ENCODE data around the gene LRRC43. TPM values are rescaled to one million over a fixed set of nuclear protein-coding genes. Genes with fewer than 3 reads are reported as not detected.
"Not testable (repeated sequence)": the region's sequence is repeated elsewhere in the genome, so short reads cannot be mapped to it uniquely, and the experiment has no call there.

The LRRC43 gene
- total and polyA plus RNA-seq, 4 donors: not detected

GRCh38 chr12:122166422-122167349 lies 16.2 kb upstream of the LRRC43 start:
- H3K36me3 ChIP-seq (ENCODE audit: control insufficient read depth in 1 of 2, insufficient read depth in 2 of 2, low read length in 1 of 2): no peaks in the 10 kb centered on the region
- no peaks in the 10 kb centered on the region for H3K4me1 ChIP-seq (ENCODE audit: control insufficient read depth in 1 of 2, insufficient read depth in 2 of 2, low read length in 2 of 2)
- intact Hi-C loops (cut with DNase I): no loop called here
- no peak overlapping the region for H3K4me3 ChIP-seq (ENCODE audit: low read length in 2 of 2)
- no peaks in the 10 kb centered on the region for H3K9me3 ChIP-seq (ENCODE audit: control insufficient read depth, low read length)
- DNase-seq (no peak), ATAC-seq (ENCODE audit: low FRiP score) (no peak)
- H3K27me3 ChIP-seq (ENCODE audit: control insufficient read depth in 1 of 2, insufficient read depth in 2 of 2, low read length in 1 of 2): no peaks in the 10 kb centered on the region
- H3K27ac ChIP-seq (ENCODE audit: low read depth in 1 of 2, low read length in 2 of 2): no peak overlapping the region
- 79 to 80% methylated on average over 22 of the region's 22 CpGs for WGBS, 2 donors

GRCh38 chr12:122167356-122167925 lies 15.5 kb upstream of the LRRC43 start:
- no peaks in the 10 kb centered on the region for H3K4me1 ChIP-seq (ENCODE audit: control insufficient read depth in 1 of 2, insufficient read depth in 2 of 2, low read length in 2 of 2)
- H3K27me3 ChIP-seq (ENCODE audit: control insufficient read depth in 1 of 2, insufficient read depth in 2 of 2, low read length in 1 of 2): no peaks in the 10 kb centered on the region
- H3K27ac ChIP-seq (ENCODE audit: low read depth in 1 of 2, low read length in 2 of 2): no peak overlapping the region
- intact Hi-C loops (cut with DNase I): no loop called here
- no peaks in the 10 kb centered on the region for H3K36me3 ChIP-seq (ENCODE audit: control insufficient read depth in 1 of 2, insufficient read depth in 2 of 2, low read length in 1 of 2)
- 86 to 93% methylated on average over 10 of the region's 10 CpGs for WGBS, 2 donors
- ATAC-seq (ENCODE audit: low FRiP score) (no peak), DNase-seq (no peak)
- no peaks in the 10 kb centered on the region for H3K9me3 ChIP-seq (ENCODE audit: control insufficient read depth, low read length)
- H3K4me3 ChIP-seq (ENCODE audit: low read length in 2 of 2): no peak overlapping the region

- Histone ChIP-seq H3K4me3 (ENCODE audit: low read length in 2 of 2) (no peak overlapping the region), H3K36me3 (ENCODE audit: control insufficient read depth in 1 of 2, insufficient read depth in 2 of 2, low read length in 1 of 2) (no peaks in the 10 kb centered on the region), H3K9me3 (ENCODE audit: control insufficient read depth, low read length) (no peaks in the 10 kb centered on the region), H3K27me3 (ENCODE audit: control insufficient read depth in 1 of 2, insufficient read depth in 2 of 2, low read length in 1 of 2) (no peaks in the 10 kb centered on the region), H3K27ac (ENCODE audit: low read depth in 1 of 2, low read length in 2 of 2) (no peak overlapping the region), H3K4me1 (ENCODE audit: control insufficient read depth in 1 of 2, insufficient read depth in 2 of 2, low read length in 2 of 2) (no peaks in the 10 kb centered on the region)
- intact Hi-C loops (cut with DNase I): no loop called here
- no peak for DNase-seq
- 88 to 90% methylated on average over 3 of the region's 3 CpGs for WGBS, 2 donors
- no peak for ATAC-seq (ENCODE audit: low FRiP score)
These were observed 14.4 kb upstream of the LRRC43 start for GRCh38 chr12:122168492-122168891.

- intact Hi-C loops (cut with DNase I): no loop called here
- no peak overlapping the region for H3K4me3 ChIP-seq (ENCODE audit: low read length in 2 of 2)
- WGBS, 2 donors: 87 to 94% methylated on average over 5 of the region's 5 CpGs
- no peaks in the 10 kb centered on the region for H3K36me3 ChIP-seq (ENCODE audit: control insufficient read depth in 1 of 2, insufficient read depth in 2 of 2, low read length in 1 of 2)
- no peak for ATAC-seq (ENCODE audit: low FRiP score)
- DNase-seq: no peak
- no peaks in the 10 kb centered on the region for H3K4me1 ChIP-seq (ENCODE audit: control insufficient read depth in 1 of 2, insufficient read depth in 2 of 2, low read length in 2 of 2)
- no peaks in the 10 kb centered on the region for H3K27me3 ChIP-seq (ENCODE audit: control insufficient read depth in 1 of 2, insufficient read depth in 2 of 2, low read length in 1 of 2)
- H3K9me3 ChIP-seq (ENCODE audit: control insufficient read depth, low read length): no peaks in the 10 kb centered on the region
- no peak overlapping the region for H3K27ac ChIP-seq (ENCODE audit: low read depth in 1 of 2, low read length in 2 of 2)
These were observed 11.5 kb upstream of the LRRC43 start for GRCh38 chr12:122171399-122171798.

GRCh38 chr12:122172262-122172939 lies 10.5 kb upstream of the LRRC43 start:
- Histone ChIP-seq H3K36me3 (ENCODE audit: control insufficient read depth in 1 of 2, insufficient read depth in 2 of 2, low read length in 1 of 2) (no peaks in the 10 kb centered on the region), H3K9me3 (ENCODE audit: control insufficient read depth, low read length) (no peaks in the 10 kb centered on the region)
- 61 to 67% methylated on average over 17 of the region's 17 CpGs for WGBS, 2 donors

GRCh38 chr12:122174155-122174845 lies 8.6 kb upstream of the LRRC43 start, which contains the start of gene IL31:
IL31 (minus strand) TSS chr12:122174221; CDS start chr12:122174172, 49 bp downstream.
- ATAC-seq (ENCODE audit: low FRiP score) (peak; percentile 46), DNase-seq (no peak)
- no peaks in the 10 kb centered on the region for H3K27me3 ChIP-seq (ENCODE audit: control insufficient read depth in 1 of 2, insufficient read depth in 2 of 2, low read length in 1 of 2)
- H3K9me3 ChIP-seq (ENCODE audit: control insufficient read depth, low read length): no peaks in the 10 kb centered on the region
- no peaks in the 10 kb centered on the region for H3K4me1 ChIP-seq (ENCODE audit: control insufficient read depth in 1 of 2, insufficient read depth in 2 of 2, low read length in 2 of 2)
- no peak within 1 kb of the TSS for H3K4me3 ChIP-seq (ENCODE audit: low read length in 2 of 2)
- H3K27ac ChIP-seq (ENCODE audit: low read depth in 1 of 2, low read length in 2 of 2): no peak within 1 kb of the TSS
- WGBS, 2 donors: 90 to 91% methylated on average over 17 of the region's 17 CpGs
- no peaks in the 10 kb centered on the region for H3K36me3 ChIP-seq (ENCODE audit: control insufficient read depth in 1 of 2, insufficient read depth in 2 of 2, low read length in 1 of 2)
- intact Hi-C loops (cut with DNase I): no loop called here

More at GRCh38 chr12:122172262-122172939, 10.5 kb upstream of the LRRC43 start:
- DNase-seq: no peak
- H3K4me1 ChIP-seq (ENCODE audit: control insufficient read depth in 1 of 2, insufficient read depth in 2 of 2, low read length in 2 of 2): no peaks in the 10 kb centered on the region
- H3K27ac ChIP-seq (ENCODE audit: low read depth in 1 of 2, low read length in 2 of 2): no peak overlapping the region
- H3K4me3 ChIP-seq (ENCODE audit: low read length in 2 of 2): no peak overlapping the region
- H3K27me3 ChIP-seq (ENCODE audit: control insufficient read depth in 1 of 2, insufficient read depth in 2 of 2, low read length in 1 of 2): no peaks in the 10 kb centered on the region
- intact Hi-C loops (cut with DNase I): no loop called here
- no peak for ATAC-seq (ENCODE audit: low FRiP score)

- H3K27ac ChIP-seq (ENCODE audit: low read depth in 1 of 2, low read length in 2 of 2); intact Hi-C loops (cut with DNase I); H3K9me3 ChIP-seq (ENCODE audit: control insufficient read depth, low read length); ATAC-seq (ENCODE audit: low FRiP score); H3K4me1 ChIP-seq (ENCODE audit: control insufficient read depth in 1 of 2, insufficient read depth in 2 of 2, low read length in 2 of 2); DNase-seq; H3K4me3 ChIP-seq (ENCODE audit: low read length in 2 of 2); H3K36me3 ChIP-seq (ENCODE audit: control insufficient read depth in 1 of 2, insufficient read depth in 2 of 2, low read length in 1 of 2); H3K27me3 ChIP-seq (ENCODE audit: control insufficient read depth in 1 of 2, insufficient read depth in 2 of 2, low read length in 1 of 2): not testable (repeated sequence)
- 91 to 94% methylated on average over 4 of the region's 4 CpGs for WGBS, 2 donors
These were observed 6.5 kb upstream of the LRRC43 start for GRCh38 chr12:122176473-122176872.

- Histone ChIP-seq H3K27ac (ENCODE audit: low read depth in 1 of 2, low read length in 2 of 2) (no peak overlapping the region), H3K9me3 (ENCODE audit: control insufficient read depth, low read length) (no peaks in the 10 kb centered on the region), H3K4me3 (ENCODE audit: low read length in 2 of 2) (peak overlapping the region in 1 of 2 donors; percentile 30), H3K4me1 (ENCODE audit: control insufficient read depth in 1 of 2, insufficient read depth in 2 of 2, low read length in 2 of 2) (no peaks in the 10 kb centered on the region), H3K27me3 (ENCODE audit: control insufficient read depth in 1 of 2, insufficient read depth in 2 of 2, low read length in 1 of 2) (no peaks in the 10 kb centered on the region), H3K36me3 (ENCODE audit: control insufficient read depth in 1 of 2, insufficient read depth in 2 of 2, low read length in 1 of 2) (no peaks in the 10 kb centered on the region)
- DNase-seq (no peak), ATAC-seq (ENCODE audit: low FRiP score) (peak; percentile 42)
- WGBS, 2 donors: 79 to 83% methylated on average over 10 of the region's 10 CpGs
- intact Hi-C loops (cut with DNase I): no loop called here
These were observed 641 bp downstream of the LRRC43 start for GRCh38 chr12:122183588-122183940.

All from aorta (tissue), 5 donors.